ENCODE data around the gene SCTR. TPM values are rescaled to one million over a fixed set of nuclear protein-coding genes. Genes with fewer than 3 reads are reported as not detected.

Gene SCTR
- total RNA-seq, 1 experiment from 2014 or later = not detected

- Histone ChIP-seq H3K9me3 (ENCODE audit: control insufficient read depth, insufficient read depth, low read depth, low read length) (no peaks in the 10 kb centered on the region), H3K36me3 (ENCODE audit: control insufficient read depth, insufficient read depth, low read length) (no peaks in the 10 kb centered on the region), H3K27ac (ENCODE audit: low read length) (no peak overlapping the region), H3K4me3 (ENCODE audit: low read depth in 2 of 2, low read length in 2 of 2) (no peak overlapping the region), H3K4me1 (ENCODE audit: control insufficient read depth, insufficient read depth, low read length) (no peaks in the 10 kb centered on the region), H3K27me3 (ENCODE audit: control insufficient read depth, insufficient read depth, low read length) (no peaks in the 10 kb centered on the region)
- BruUV-seq (replicated peaks) = no TSS peak
- intact Hi-C loops (cut with micrococcal nuclease; ENCODE audit: unreplicated experiment) (no loop called here), in situ Hi-C loops (cut with HindIII; ENCODE audit: low pct_unique_long_range_greater_than_20kb, low sequenced_read_pairs) (no loop called here)
- DNase-seq (ENCODE audit: low read depth, low spot score) (no peak), ATAC-seq (no peak)
- TF ChIP-seq TCF7L2 (IDR thresholded peaks at IDR 0.05; ENCODE audit: low read depth, low read length) = no peak
- TF ChIP-seq CTCF (IDR thresholded peaks at IDR 0.05) = no peak
- no peak for TF ChIP-seq REST (IDR thresholded peaks at IDR 0.05; ENCODE audit: insufficient read depth in 1 of 2, low read depth in 2 of 2, low read length in 1 of 2)
- no peak for TF ChIP-seq SIN3A (IDR thresholded peaks at IDR 0.05; ENCODE audit: borderline replicate concordance, insufficient read depth, low read depth, low read length)
- no peak for TF ChIP-seq POLR2AphosphoS5 (IDR thresholded peaks at IDR 0.05; ENCODE audit: low read depth, low read length)
- CTCF ChIA-PET = interaction anchor here (0.7 kb wide), 1 partner anchor 339 kb away, joined by 7 read pairs; no protein-coding TSS in a partner anchor
- POLR2A ChIA-PET = no interaction called here
Measured at GRCh38 chr2:119461811-119462210, 62.5 kb downstream of the SCTR start.

GRCh38 chr2:119460076-119460475, 64.2 kb downstream of the SCTR start:
- intact Hi-C loops (cut with micrococcal nuclease; ENCODE audit: unreplicated experiment) = no loop called here
- no TSS peak for BruUV-seq (replicated peaks)
- TF ChIP-seq POLR2AphosphoS5 (IDR thresholded peaks at IDR 0.05; ENCODE audit: low read depth, low read length) = no peak
- no peak for TF ChIP-seq REST (IDR thresholded peaks at IDR 0.05; ENCODE audit: insufficient read depth in 1 of 2, low read depth in 2 of 2, low read length in 1 of 2)
- TF ChIP-seq TCF7L2 (IDR thresholded peaks at IDR 0.05; ENCODE audit: low read depth, low read length) = no peak
- TF ChIP-seq SIN3A (IDR thresholded peaks at IDR 0.05; ENCODE audit: borderline replicate concordance, insufficient read depth, low read depth, low read length) = no peak
- TF ChIP-seq CTCF (IDR thresholded peaks at IDR 0.05) = no peak
- CTCF ChIA-PET = no interaction called here
- Histone ChIP-seq H3K9me3 (ENCODE audit: control insufficient read depth, insufficient read depth, low read depth, low read length) (no peaks in the 10 kb centered on the region), H3K27ac (ENCODE audit: low read length) (no peak overlapping the region), H3K27me3 (ENCODE audit: control insufficient read depth, insufficient read depth, low read length) (no peaks in the 10 kb centered on the region), H3K4me3 (ENCODE audit: low read depth in 2 of 2, low read length in 2 of 2) (no peak overlapping the region), H3K4me1 (ENCODE audit: control insufficient read depth, insufficient read depth, low read length) (no peaks in the 10 kb centered on the region), H3K36me3 (ENCODE audit: control insufficient read depth, insufficient read depth, low read length) (no peaks in the 10 kb centered on the region)
- POLR2A ChIA-PET = no interaction called here
- in situ Hi-C loops (cut with HindIII; ENCODE audit: low pct_unique_long_range_greater_than_20kb, low sequenced_read_pairs) = no loop called here
- no peak for ATAC-seq
- no peak for DNase-seq (ENCODE audit: low read depth, low spot score)

Measured in Panc1 (cell line).